CD4-positive, alpha-beta T cell treated with Interleukin-6 for 4 hours (primary cell): ENCODE results near the gene DHX40.
A peak's percentile ranks its signal among the peaks of the same experiment; 100 is the strongest.
"Not testable (repeated sequence)": the region's sequence is repeated elsewhere in the genome, so short reads cannot be mapped to it uniquely, and the experiment has no call there.

ENCODE experiments used
- DNase-seq: peaks from one replicate; pipeline ENCODE4 v3.0.0-alpha.2; 2020; ENCODE audit warnings: mixed read lengths

DHX40 gene, protein sequence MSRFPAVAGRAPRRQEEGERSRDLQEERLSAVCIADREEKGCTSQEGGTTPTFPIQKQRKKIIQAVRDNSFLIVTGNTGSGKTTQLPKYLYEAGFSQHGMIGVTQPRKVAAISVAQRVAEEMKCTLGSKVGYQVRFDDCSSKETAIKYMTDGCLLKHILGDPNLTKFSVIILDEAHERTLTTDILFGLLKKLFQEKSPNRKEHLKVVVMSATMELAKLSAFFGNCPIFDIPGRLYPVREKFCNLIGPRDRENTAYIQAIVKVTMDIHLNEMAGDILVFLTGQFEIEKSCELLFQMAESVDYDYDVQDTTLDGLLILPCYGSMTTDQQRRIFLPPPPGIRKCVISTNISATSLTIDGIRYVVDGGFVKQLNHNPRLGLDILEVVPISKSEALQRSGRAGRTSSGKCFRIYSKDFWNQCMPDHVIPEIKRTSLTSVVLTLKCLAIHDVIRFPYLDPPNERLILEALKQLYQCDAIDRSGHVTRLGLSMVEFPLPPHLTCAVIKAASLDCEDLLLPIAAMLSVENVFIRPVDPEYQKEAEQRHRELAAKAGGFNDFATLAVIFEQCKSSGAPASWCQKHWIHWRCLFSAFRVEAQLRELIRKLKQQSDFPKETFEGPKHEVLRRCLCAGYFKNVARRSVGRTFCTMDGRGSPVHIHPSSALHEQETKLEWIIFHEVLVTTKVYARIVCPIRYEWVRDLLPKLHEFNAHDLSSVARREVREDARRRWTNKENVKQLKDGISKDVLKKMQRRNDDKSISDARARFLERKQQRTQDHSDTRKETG

DNA sequence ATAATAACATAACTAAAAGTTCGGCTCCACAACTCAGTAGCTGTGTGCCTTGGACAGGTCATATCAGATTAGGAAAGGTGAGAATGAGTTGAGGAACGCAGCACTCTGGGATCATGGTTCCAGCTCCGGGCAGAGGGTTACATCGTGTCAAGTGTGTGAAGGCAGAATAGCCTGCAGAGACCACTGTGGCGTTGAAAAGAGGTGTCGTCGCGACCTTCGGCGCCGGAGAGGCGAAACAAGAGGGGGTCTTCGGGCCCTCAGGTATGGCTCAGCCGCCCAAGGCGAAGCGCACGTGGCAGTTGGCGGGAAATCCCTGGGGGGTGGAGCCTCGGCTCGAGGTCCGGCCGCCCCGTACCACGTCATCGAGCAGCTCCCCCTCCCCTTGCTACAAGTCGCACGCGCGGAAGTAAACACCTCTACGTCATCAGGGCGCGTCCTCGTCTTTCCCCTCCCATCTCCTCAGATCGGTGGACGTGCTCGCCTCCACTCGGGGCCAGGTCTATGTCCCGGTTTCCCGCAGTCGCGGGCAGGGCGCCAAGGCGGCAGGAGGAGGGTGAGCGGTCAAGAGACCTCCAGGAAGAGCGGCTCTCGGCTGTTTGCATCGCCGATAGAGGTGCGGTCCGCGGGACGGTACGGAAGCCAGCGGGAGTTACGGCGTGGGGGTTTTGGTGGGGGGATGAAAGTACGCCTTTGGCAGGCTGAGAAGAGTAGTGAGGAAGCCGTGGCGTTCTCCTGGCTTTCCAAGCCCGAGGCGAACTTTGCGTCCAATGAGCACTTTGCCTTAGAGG, at the start of gene DHX40:
DHX40 (plus strand) TSS at position 440 of the 788 bp plus-strand sequence; CDS start at position 502, 62 bp downstream.
- DNase-seq, result peak; percentile 95

DNA sequence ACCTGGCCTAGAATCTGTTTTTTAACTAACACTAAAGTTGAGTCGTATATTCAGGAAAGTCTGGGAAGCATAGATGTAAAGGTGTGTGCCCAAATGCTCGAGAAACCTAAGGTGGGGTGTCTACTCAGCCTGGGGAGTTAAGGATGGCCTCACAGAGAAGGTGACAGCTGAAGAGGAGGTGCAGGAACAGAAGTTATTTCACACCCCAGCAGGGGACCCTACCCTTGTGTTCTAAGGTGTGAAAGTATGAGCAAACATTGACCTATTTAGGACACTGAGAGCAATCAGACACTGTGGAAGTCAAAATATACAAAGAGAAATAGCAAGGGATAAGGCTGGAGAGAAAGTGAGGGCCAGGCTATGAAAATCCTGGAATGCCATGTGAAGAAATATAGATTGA, 49.0 kb upstream of the DHX40 start:
- no peak for DNase-seq

DNA sequence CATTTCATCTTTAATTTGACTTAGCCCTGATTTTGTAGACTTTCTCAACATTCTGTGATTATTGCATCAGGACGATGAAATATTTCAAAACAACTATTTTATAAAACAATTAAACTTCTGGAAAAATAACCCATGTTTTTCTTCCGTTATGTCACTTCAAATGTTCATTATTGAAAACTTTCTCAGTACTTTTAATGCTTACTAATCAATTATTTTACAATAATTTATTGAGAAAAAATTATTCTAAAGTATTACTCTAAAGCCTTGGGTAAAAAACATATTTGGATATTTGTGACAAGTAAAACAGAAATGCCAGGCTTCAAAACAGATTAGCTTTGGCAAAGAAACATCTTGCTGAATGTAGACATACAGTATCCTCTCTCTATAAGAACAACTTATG, 46.3 kb upstream of the DHX40 start:
- DNase-seq, result no peak

DNA sequence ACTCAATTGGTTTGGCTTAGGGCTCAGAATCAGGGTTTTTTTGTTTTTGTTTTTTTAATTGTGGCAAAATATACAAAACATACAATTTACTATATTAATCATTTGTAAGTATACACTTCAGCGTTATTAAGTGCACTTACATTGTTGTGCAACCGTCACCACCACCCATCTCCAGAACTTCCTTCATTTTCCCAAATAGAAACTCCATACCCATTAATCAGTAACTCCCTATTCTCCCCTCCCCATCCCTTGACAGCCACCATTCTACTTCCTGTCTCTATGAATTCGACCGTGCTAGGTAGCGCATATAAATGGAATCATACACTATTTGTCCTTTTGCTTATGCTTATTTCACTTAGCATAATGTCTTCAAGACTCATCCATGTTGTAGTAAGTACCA, 45.2 kb upstream of the DHX40 start:
- DNase-seq, result no peak

DNA sequence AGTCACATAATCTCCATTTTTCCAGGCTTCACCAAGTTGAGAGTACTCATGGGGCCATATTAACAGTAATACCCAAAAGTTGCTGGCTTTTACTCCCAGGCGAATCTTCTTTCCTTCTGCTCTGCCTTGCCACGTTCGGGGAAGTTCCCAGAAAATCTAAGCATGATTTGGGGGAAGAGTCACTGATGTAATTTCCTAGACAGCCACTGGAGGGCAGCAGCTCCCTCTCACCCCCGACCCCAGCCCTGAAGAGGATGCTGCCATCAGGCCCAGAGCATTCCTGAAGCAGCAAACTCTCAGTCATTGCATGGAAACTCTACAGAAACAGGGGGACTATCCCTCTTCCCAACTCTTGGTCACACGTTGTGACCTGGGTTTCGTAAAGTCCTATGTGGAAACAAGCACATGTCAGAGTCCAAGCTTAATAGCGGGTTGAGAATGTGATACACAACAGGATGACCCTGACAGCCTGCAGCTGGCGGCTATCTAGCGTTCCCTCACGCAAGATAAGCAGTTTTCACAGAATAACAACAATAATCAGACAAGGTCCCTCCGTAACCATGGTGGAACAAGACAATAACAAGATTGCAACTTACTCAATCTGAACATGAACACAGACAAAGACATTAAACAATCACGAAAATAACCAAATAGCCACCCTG, 43.8 kb upstream of the DHX40 start:
- peak; percentile 64 for DNase-seq

DNA sequence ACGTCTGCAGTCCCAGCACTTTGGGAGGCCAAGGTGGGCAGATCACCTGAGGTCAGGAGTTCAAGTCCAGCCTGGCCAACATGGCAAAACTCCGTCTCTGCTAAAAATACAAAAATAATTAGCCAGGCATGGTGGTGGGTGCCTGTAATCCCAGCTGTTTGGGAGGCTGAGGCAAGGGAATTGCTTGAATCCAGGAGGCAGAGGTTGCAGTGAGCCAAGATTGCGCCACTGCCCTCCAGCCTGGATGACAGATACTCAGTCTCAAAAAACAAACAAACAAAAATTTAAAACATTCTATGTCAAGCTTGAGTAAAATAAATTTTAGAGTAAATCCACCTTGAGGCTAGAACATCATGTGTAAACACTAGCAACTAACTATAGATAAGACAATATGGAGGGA, 40.5 kb upstream of the DHX40 start:
- DNase-seq, result not testable (repeated sequence)

DNA sequence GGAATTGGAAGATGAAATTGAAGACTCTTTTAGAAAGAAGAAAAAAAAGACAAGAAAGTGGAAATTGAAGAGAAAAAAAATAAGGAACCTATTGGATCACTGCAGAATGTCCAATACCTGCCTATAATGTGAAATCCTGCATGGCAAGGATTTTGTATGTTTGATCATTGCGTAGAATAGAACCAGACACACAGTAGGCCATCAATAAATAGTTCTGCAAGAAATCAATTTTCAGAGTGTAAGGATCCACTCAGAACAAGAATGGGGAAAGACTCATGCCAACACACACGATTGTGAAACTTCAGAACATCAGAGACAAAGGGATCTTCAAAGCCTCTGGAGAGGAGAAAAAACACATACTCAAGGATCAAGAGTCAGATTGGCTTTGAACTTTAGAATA, 39.7 kb upstream of the DHX40 start:
- no peak for DNase-seq

DNA sequence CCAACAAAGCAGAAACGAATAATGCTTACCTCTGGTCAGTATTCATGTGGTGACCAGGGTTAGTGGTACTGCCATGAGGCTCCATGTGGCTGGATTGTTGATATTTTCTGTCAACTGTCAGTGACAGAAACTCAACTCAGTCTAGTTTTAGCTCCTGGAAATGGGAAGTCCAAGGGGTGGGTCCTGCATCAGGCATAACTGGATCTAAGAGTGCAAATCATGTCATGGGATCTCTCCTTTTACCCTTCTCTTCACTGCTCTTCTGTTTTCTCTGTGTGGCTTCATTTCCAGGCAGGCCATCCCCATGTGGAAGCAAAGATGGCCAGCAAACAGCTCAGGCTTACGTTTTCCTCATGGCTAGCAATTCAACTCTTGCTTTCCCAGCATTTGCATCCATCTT, 39.0 kb upstream of the DHX40 start:
- no peak for DNase-seq

DNA sequence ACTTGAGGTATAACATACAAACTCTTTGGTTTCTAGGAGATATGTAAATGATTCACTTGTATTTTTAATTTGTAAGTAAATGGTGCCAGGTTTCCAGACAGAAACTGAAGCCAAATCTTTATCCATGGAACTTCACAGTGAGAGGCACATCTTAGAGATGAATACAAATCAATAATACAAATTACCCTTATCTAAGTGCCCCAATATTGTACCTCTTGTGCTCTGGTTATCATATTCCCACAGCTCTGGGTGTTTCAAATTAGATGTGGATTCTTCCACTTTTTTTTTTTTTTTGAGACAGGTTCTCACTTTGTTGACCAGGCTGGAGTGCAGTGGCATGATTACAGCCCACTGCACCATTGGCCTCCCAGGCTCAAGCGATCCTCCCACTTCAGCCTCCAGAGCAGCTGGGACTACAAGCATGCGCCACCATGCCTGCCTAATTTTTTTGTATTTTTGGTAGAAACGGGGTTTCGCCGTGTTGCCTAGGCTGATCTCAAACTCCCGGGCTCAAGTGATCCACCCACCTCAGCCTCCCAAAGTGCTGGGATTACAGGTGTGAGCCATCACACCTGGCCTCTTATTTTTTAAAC, 38.0 kb upstream of the DHX40 start:
- DNase-seq, result no peak

DNA sequence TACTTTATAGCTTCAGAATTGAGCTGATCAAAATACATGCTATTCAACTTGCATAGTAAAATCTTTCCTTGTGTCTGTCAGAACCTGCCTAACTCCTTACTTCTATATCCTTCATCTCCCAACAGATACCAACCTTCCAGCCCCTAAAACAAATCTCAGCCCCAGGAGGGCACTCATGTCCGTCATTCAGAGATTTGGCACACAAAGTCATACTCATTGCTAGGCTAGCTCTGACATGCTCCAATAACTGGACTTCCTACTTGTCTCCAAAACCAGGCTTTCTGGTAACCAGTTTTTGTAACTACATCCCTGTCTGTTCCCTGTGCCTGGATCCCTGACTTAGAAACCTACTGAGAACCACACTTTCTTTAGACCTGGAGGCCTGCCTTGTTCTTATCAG, 37.5 kb upstream of the DHX40 start:
- no peak for DNase-seq

DNA sequence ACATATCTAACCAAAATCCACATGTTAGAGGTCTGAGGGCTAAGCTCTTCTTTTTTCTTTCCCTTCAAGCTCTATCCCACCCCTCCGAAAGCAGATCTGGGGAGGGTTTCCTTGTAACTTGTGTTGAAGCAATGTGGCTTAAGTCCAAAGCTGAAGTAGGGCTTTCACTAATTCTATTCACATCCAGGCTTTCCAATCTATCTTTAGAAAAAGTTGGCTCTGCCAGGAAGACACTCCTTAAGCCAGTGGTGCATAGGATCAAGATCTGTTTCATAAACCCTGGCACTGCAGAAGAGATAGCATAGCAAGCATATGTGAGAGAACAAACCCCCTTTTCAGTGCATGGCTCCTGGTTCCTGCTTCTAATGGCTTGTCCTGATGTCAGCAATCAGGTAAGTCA, 34.9 kb upstream of the DHX40 start:
- DNase-seq, result no peak

DNA sequence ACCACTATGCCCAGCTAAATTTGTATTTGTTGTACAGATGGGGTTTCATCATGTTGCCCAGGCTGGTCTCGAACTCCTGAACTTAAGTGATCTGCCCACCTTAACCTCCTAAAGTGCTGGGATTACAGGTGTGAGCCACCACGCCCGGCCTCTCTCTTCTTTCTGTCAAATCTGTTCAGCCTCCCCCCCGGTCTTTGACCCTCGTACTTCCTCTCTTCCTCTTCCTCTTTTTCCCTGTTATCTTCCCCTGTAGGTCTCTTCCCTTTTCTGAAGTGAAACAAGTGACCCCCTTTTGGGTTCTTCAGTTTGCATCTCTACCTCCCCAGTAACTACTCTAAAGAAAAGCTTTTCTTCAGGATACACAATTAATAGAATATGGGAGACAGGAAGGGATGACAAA, 31.7 kb upstream of the DHX40 start:
- no peak for DNase-seq

DNA sequence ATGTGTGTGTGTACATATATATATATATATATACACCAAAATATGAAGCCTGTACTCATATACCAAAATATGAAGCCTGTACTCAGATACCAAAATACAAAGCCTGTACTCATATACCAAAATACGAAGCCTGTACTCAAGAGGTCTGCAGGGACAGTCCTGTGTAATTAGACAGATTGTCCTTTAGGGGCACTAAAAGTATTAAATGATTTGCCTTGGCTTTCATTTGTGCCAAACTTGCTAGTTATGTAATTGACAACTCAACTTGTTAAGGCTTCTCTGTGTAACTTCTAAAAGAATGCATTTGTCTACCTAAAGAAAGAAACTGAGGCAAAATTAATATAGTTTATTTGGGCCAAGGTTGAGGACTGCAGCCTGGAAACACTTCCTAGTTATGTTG, 30.8 kb upstream of the DHX40 start:
- no peak for DNase-seq

DNA sequence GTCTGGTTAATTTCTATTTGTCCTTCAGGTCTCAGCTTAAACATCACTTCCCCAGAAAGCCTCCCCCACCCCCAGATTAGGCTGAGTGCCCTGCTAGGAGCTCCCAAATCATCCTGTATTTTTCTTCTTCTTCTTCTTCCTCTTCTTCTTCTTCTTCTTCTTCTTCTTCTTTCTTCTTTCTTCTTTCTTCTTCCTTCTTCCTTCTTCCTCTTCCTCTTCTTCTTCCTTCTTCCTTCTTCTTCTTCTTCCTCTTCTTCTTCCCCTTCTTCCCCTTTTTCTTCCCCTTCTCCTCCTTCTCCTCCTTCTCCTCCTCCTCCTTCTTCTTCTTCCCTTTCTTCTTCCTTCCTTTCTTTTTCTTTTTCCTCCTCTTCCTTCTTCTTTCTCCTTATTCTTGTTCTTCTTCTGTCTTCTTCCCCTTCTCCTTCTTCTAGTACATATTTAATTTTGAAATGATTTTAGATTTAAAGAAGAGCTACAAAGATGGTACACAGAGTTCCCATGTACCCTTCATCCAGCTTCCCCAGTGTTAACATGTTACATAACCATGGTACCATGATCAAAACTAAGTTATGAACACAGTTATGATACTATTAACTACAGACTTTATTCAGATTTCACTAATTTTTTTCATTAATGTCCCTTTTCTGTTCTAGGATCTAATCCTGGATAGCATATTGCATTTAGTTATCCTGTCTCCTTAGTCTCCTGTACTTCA, 27.1 kb upstream of the DHX40 start:
- DNase-seq, result no peak

DNA sequence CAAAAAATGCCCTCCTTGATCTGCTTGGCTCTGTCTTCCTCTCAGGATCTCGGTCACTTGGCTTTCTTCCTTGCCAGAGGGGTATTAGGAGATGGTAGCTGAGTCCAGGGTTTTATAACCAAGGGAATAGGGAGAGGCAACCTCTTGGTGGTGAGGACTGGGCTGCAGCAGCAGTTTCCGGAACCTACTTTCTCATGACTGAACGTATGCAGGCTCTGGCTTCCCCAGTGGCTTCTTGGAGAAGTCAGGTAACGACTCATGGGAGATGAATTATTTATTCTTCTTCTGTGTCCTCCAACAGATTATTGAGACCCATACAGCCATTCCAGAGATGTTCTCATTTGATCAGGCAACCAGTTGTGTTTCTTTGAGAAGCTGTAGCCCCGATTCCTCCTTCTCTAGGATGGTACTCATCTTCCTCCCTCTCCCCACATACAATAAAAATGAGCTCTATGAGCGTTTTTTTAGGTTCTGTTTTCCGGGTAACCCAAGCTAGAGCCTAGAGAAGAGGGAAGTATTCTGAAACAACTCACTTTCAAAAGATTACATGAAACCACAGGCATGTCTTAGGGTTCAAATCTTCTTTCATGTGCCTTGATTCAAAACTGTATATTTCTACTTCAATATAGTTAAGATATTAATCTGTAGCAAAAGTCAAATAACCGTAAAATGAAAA, 22.3 kb upstream of the DHX40 start:
- no peak for DNase-seq

DNA sequence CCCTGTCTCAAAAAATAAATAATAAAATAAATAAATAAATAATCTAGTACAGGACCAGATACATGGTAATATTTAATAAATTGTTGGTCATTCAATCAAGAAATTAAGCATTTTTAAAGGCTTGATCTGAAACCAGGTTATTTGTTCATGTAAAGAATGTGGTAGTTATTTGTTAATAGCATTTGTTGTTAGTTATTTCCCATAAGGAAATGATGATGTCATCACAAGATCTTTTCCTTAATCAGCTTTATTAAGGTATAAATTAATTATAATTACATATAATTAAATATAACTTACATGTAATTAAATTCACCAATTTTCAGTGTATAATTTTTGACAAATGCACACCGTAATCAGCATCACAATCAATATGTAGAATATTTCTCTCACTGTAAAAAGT, 19.5 kb upstream of the DHX40 start:
- no peak for DNase-seq

DNA sequence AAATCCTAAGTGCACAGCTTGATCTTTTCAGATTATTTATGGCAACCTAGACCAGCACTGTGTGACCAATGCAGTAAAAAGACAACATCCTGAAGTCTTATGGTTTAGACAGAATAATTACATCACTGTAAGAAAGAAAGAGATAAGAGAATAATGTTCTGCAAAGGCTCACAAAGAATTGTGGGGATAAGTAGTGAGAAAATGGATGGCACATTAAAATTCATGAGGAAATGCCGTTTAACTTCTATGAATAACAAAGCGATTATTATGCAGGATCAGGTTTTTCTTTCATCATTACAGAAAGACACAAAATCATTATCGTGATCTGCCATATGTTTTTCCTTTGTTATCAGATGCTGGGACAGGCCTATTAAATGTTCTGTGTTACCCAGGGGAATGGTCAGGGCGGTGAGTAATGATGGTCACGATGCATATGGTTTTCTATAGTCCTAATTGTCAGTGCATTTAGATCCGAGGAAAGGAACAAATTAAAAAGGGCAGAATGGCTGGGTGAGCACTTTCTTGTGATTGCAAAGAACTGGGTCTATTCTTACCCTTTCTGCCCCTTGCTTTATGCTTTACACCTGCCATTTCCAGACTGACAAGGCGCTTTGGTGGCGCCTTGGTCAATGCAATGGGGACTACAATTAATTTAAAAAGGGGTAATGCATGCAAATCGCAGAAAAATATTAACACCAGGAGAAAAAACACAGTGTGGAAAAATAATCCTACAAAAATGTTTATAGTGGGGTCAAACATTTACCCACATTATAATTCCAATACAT, 18.1 kb upstream of the DHX40 start:
- DNase-seq, result no peak

DNA sequence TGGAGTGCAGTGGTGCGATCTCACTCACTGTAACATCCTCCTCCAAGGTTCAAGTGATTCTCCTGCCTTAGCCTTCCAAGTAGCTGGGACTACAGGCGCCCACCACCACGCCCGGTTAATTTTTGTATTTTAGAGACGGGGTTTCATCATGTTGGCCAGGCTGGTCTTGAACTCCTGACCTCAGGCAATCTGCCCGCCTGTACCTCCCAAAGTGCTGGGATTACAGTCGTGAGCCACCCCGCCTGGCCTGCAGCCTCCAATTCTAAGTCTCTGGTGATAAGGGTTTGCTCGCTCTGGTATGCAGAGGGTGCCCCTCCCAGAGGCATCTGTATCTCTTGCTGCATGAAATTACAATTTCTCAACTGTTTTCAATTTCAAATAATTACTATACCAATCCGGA, 16.4 kb upstream of the DHX40 start:
- not testable (repeated sequence) for DNase-seq

DNA sequence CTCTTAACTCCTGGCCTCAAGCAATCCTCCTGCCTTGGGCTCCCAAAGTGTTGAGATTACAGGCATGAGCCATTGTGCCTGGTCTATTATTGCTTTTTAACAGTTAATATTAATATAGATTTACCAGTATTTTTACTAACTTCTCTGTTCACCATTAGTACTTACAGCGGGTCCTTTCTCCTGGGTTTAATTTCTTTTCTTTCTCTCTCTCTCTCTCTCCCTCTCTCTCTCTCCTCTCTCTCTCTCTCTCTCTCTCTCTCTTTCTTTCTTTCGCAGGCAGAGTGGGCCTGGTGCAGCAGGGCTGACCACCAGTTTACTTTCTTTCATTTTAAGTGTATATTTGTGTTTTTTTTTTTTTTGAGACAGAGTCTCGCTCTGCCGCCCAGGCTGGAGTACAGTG, 14.7 kb upstream of the DHX40 start:
- no peak for DNase-seq

DNA sequence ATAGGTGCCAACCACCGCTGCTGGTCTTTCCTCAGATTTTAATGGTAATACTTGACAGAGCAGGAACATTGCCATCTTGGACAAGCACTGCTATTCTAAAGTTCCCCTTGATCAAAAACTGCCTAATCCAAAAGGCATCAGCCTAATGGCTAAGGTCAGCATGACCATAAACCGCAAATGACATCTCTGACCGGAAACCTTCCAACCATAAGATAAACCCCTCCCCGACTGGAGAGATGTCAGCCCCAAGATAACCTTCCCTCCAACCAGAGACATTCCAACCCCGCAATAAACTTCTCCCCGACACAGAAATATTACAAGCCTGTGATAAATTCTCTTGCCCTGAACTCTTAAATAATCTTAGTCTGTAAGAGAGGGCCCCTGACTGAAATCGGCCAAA, 7.4 kb upstream of the DHX40 start:
- DNase-seq, result no peak
